Measurements from ENCODE around the gene KLRC2.
"Not testable (repeated sequence)": the region's sequence is repeated elsewhere in the genome, so short reads cannot be mapped to it uniquely, and the experiment has no call there.

The KLRC2 gene

GRCh38 chr12:10435816-10436215, at the start of gene KLRC2:
TSS of gene KLRC2 (minus strand) at chr12:10436010. CDS start at chr12:10435986, 24 bp downstream.
- not testable (repeated sequence) for DNase-seq (ENCODE audit: low read depth)

- not testable (repeated sequence) for DNase-seq (ENCODE audit: low read depth)
Measured at GRCh38 chr12:10481901-10482300, 46.1 kb upstream of the KLRC2 start.

GRCh38 chr12:10472808-10473207, 37.0 kb upstream of the KLRC2 start:
- DNase-seq (ENCODE audit: low read depth), result not testable (repeated sequence)

- DNase-seq (ENCODE audit: low read depth), result no peak
Measured at GRCh38 chr12:10469701-10470100, 33.9 kb upstream of the KLRC2 start.

GRCh38 chr12:10466311-10466710, 30.5 kb upstream of the KLRC2 start:
- no peak for DNase-seq (ENCODE audit: low read depth)

GRCh38 chr12:10457760-10458159, 21.9 kb upstream of the KLRC2 start:
- DNase-seq (ENCODE audit: low read depth), result no peak

GRCh38 chr12:10456856-10457255, 21.0 kb upstream of the KLRC2 start:
- no peak for DNase-seq (ENCODE audit: low read depth)

GRCh38 chr12:10455766-10456165, 20.0 kb upstream of the KLRC2 start:
- DNase-seq (ENCODE audit: low read depth), result no peak

- no peak for DNase-seq (ENCODE audit: low read depth)
Measured at GRCh38 chr12:10454531-10454930, 18.7 kb upstream of the KLRC2 start.

GRCh38 chr12:10453156-10453555, 17.3 kb upstream of the KLRC2 start, which contains the start of gene KLRC1:
TSS of gene KLRC1 (minus strand) at chr12:10453377. CDS start at chr12:10451156, 2,221 bp downstream.
- DNase-seq (ENCODE audit: low read depth), result no peak

GRCh38 chr12:10448236-10448635, 12.4 kb upstream of the KLRC2 start:
- DNase-seq (ENCODE audit: low read depth), result no peak

- DNase-seq (ENCODE audit: low read depth), result not testable (repeated sequence)
Measured at GRCh38 chr12:10446052-10446451, 10.2 kb upstream of the KLRC2 start.

GRCh38 chr12:10441144-10441543, 5.3 kb upstream of the KLRC2 start:
- DNase-seq (ENCODE audit: low read depth), result not testable (repeated sequence)

GRCh38 chr12:10439608-10440274, 3.9 kb upstream of the KLRC2 start:
- not testable (repeated sequence) for DNase-seq (ENCODE audit: low read depth)

GRCh38 chr12:10437601-10438000, 1.8 kb upstream of the KLRC2 start:
- not testable (repeated sequence) for DNase-seq (ENCODE audit: low read depth)

- DNase-seq (ENCODE audit: low read depth), result not testable (repeated sequence)
Measured at GRCh38 chr12:10430623-10431022, 5.2 kb downstream of the KLRC2 start.

- not testable (repeated sequence) for DNase-seq (ENCODE audit: low read depth)
Measured at GRCh38 chr12:10425938-10426337, 9.9 kb downstream of the KLRC2 start.

GRCh38 chr12:10424260-10424899, 11.4 kb downstream of the KLRC2 start:
- not testable (repeated sequence) for DNase-seq (ENCODE audit: low read depth)

- DNase-seq (ENCODE audit: low read depth), result not testable (repeated sequence)
Measured at GRCh38 chr12:10422159-10422558, 13.7 kb downstream of the KLRC2 start.

- not testable (repeated sequence) for DNase-seq (ENCODE audit: low read depth)
Measured at GRCh38 chr12:10420334-10420733, 15.5 kb downstream of the KLRC2 start, which contains the start of gene KLRC3. TSS of gene KLRC3 (minus strand) at chr12:10420595. CDS start at chr12:10420550, 45 bp downstream.

GRCh38 chr12:10409392-10409791, 26.4 kb downstream of the KLRC2 start, which contains the start of gene KLRC4:
TSS of gene KLRC4 (minus strand) at chr12:10409757. CDS start at chr12:10409575, 182 bp downstream.
- DNase-seq (ENCODE audit: low read depth), result no peak

GRCh38 chr12:10408842-10409241, 27.0 kb downstream of the KLRC2 start:
- no peak for DNase-seq (ENCODE audit: low read depth)

- no peak for DNase-seq (ENCODE audit: low read depth)
Measured at GRCh38 chr12:10406725-10407124, 29.1 kb downstream of the KLRC2 start.
